ENCODE data around the gene EXOC2.

- TF ChIP-seq CTCF (IDR thresholded peaks at IDR 0.05; ENCODE audit: borderline replicate concordance, extremely low read depth, low read length, poor library complexity, severe bottlenecking) (no peak), EZH2 (IDR thresholded peaks at IDR 0.05; ENCODE audit: borderline replicate concordance, low read depth, low read length, severe bottlenecking) (no peak)
These were observed 14.4 kb downstream of the EXOC2 start for GRCh38 chr6:678520-678919.
